ENCODE results near the gene PMVK. TPM values are rescaled to one million over a fixed set of nuclear protein-coding genes. Genes with fewer than 3 reads are reported as not detected.

Gene PMVK
- 10 to 100 TPM in 2 of 3 donors, 1 to 10 TPM in 1; 9.0 to 12.1 (median 11.0) TPM for total RNA-seq
- 7.0 TPM for total RNA-seq (2013)

GRCh38 chr1:154936555-154937084, at the start of gene PMVK:
TSS of gene PMVK (minus strand) at chr1:154936719. CDS start at chr1:154936685, 34 bp downstream.
- ATAC-seq = peak; percentile 86 to 97 (median 87)
- Histone ChIP-seq H3K27ac (ENCODE audit: low read length) (peak within 1 kb of the TSS; percentile 97), H3K4me1 (ENCODE audit: control insufficient read depth, insufficient read depth, low read length) (peaks cover 36% of the 10 kb centered on the region), H3K4me3 (ENCODE audit: low read length) (peak within 1 kb of the TSS; percentile 85), H3K27me3 (ENCODE audit: control insufficient read depth, insufficient read depth, low read length) (no peaks in the 10 kb centered on the region), H3K9me3 (ENCODE audit: control insufficient read depth, insufficient read depth, low read length) (no peaks in the 10 kb centered on the region), H3K36me3 (ENCODE audit: control insufficient read depth, insufficient read depth, low read length) (no peaks in the 10 kb centered on the region)
- TF ChIP-seq CTCF (IDR thresholded peaks at IDR 0.05) = no peak
- under 1% methylated on average over 45 of the region's 45 CpGs for WGBS (ENCODE audit: insufficient coverage)
- H3K36me3 Mint-ChIP-seq = no peaks in the 10 kb centered on the region
- DNase-seq = peak; percentile 91 to 98
- H3K9me3 Mint-ChIP-seq = no peaks in the 10 kb centered on the region
- intact Hi-C loops (cut with micrococcal nuclease) = loop anchor here (1.0 to 5.0 kb wide), 8 partner anchors 20 to 379 kb away; partner anchors contain the start of genes ADAR, CKS1B, EFNA4 and FLAD1
- H3K4me3 Mint-ChIP-seq = peak within 1 kb of the TSS; percentile 100
- H3K4me1 Mint-ChIP-seq = peaks cover 19 to 40% of the 10 kb centered on the region in 2 donors
- peak within 1 kb of the TSS; percentile 99 to 100 for H3K27ac Mint-ChIP-seq
- H3K27me3 Mint-ChIP-seq (ENCODE audit: low read depth in 2 of 2) = no peaks in the 10 kb centered on the region

DNA sequence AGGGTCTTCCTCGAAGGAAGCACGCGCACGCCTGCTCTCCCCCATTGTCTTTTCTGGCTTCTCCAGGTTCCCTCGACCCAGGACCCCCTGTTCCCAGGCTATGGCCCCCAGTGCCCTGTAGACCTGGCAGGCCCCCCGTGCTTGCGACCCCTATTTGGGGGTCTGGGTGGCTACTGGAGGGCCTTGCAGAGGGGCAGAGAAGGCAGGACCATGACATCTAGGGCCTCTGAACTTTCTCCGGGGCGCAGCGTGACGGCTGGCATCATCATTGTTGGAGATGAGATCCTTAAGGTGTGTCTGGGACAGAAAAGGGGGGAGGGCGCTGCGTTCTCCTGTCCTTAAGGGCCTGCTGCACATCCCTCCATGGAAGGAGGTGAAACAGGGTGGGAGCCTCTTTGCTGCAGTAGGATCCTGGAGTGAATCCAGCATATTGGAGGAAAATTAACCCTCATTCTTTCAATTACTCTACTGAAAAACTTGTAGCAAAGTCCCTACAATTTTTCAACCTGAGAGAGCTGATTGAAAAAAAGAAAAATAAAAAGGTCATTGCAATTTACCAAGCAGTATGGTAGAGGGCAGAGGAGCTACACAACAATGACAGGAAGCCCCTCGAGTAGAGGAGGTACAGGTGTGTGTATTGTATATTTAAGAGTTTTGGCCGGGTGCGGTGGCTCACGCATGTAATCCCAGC, 47.4 kb upstream of the PMVK start:
- Mint-ChIP-seq H3K27me3 (ENCODE audit: low read depth in 2 of 2) (no peaks in the 10 kb centered on the region), H3K9me3 (no peaks in the 10 kb centered on the region), H3K4me1 (peaks cover 0 to 8% of the 10 kb centered on the region in 2 donors), H3K36me3 (no peaks in the 10 kb centered on the region), H3K4me3 (no peak overlapping the region), H3K27ac (no peak overlapping the region)
- Histone ChIP-seq H3K27me3 (ENCODE audit: control insufficient read depth, insufficient read depth, low read length) (no peaks in the 10 kb centered on the region), H3K36me3 (ENCODE audit: control insufficient read depth, insufficient read depth, low read length) (peaks cover 20% of the 10 kb centered on the region), H3K27ac (ENCODE audit: low read length) (peak overlapping the region; percentile 51), H3K4me3 (ENCODE audit: low read length) (peak overlapping the region; percentile 59), H3K4me1 (ENCODE audit: control insufficient read depth, insufficient read depth, low read length) (peaks cover 16% of the 10 kb centered on the region), H3K9me3 (ENCODE audit: control insufficient read depth, insufficient read depth, low read length) (no peaks in the 10 kb centered on the region)
- intact Hi-C loops (cut with micrococcal nuclease) = loop anchor here (1.0 kb wide), 3 partner anchors 10 to 47 kb away; partner anchors contain the start of gene CKS1B
- TF ChIP-seq CTCF (IDR thresholded peaks at IDR 0.05) = no peak
- WGBS (ENCODE audit: insufficient coverage) = 29% methylated on average over 17 of the region's 17 CpGs
- DNase-seq = peak in 1 of 2 donors; percentile 32
- no peak for ATAC-seq

DNA sequence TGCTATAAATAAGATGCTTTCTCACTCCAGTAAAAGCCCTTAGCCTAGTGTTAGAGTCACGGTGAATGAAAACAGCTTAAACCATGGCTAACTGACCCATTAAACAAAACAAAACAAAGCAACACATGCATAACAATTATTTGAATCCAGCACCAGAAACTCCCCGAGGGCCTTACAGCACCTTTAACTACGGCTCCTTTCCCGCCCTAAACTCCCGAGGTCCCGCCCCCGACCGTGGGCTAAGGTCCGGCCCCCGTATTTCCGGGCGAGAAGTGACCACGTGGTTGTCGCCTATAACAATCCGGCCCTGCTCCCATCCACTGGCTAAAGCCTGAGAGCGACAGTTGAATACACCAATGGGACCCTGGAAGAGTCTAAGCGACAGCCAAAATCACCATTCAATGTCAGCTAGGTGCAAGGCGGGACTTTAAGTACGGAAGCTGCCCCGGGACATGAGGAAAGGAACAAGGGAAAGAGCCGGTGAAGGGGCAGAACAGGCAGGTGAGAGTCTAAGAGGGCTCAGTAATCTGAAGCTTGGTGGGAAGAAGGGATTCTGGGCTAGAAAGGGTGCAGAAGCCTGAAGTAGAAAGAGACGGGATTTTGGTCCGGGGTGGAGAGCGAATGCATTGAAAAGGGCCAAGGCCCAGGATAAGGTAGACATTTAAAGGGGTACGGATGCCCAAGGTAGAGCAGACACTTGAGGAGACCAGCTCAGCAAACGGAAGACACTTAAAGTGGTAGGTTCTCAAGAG, 46.6 kb upstream of the PMVK start, which contains the start of gene FLAD1:
FLAD1 (plus strand) TSS at position 448 of the 752 bp plus-strand sequence. CDS start 351 bp downstream, outside the sequence.
- Mint-ChIP-seq H3K9me3 (no peaks in the 10 kb centered on the region), H3K27me3 (ENCODE audit: low read depth in 2 of 2) (no peaks in the 10 kb centered on the region), H3K27ac (no peak within 1 kb of the TSS), H3K4me1 (peaks cover 0 to 6% of the 10 kb centered on the region in 2 donors), H3K4me3 (no peak within 1 kb of the TSS), H3K36me3 (no peaks in the 10 kb centered on the region)
- Histone ChIP-seq H3K36me3 (ENCODE audit: control insufficient read depth, insufficient read depth, low read length) (peaks cover 11% of the 10 kb centered on the region), H3K4me3 (ENCODE audit: low read length) (peak within 1 kb of the TSS; percentile 59), H3K4me1 (ENCODE audit: control insufficient read depth, insufficient read depth, low read length) (peaks cover 16% of the 10 kb centered on the region), H3K27ac (ENCODE audit: low read length) (peak within 1 kb of the TSS; percentile 51), H3K9me3 (ENCODE audit: control insufficient read depth, insufficient read depth, low read length) (no peaks in the 10 kb centered on the region), H3K27me3 (ENCODE audit: control insufficient read depth, insufficient read depth, low read length) (no peaks in the 10 kb centered on the region)
- peak; percentile 85 to 99 for DNase-seq
- WGBS (ENCODE audit: insufficient coverage) = under 1% methylated on average over 26 of the region's 26 CpGs
- TF ChIP-seq CTCF (IDR thresholded peaks at IDR 0.05) = no peak
- peak; percentile 98 to 100 (median 99) for ATAC-seq
- intact Hi-C loops (cut with micrococcal nuclease) = loop anchor here (1.0 kb wide), 3 partner anchors 9 to 46 kb away; partner anchors contain the start of gene CKS1B

Data from natural killer cell (primary cell).